Left kidney (tissue), 2 donors: Measurements from ENCODE around the gene LMNB1. TPM values are rescaled to one million over a fixed set of nuclear protein-coding genes. Genes with fewer than 3 reads are reported as not detected.

Experiments
- DNase-seq: peaks from one replicate; pipeline ENCODE4 v3.0.0-alpha.2; 2013
- polyA plus RNA-seq: library from polyadenylated mRNA; unstranded; fragments of 120-200 nt; gene quantifications from one replicate; pipeline ENCODE4 v1.2.1, GENCODE V29; 2013; ENCODE audit not compliant: insufficient read length

Gene LMNB1
- polyA plus RNA-seq, 1 donor: 165 TPM

GRCh38 chr5:126883564-126884245 is 106.8 kb downstream of the LMNB1 start:
- DNase-seq: no peak

- no peak for DNase-seq
Measured at GRCh38 chr5:126884269-126884819, 107.4 kb downstream of the LMNB1 start.

Other genes starting within 250 kb of the LMNB1 start
- 191 TPM for gene ALDH7A1, start 181.9 kb upstream of the LMNB1 start, polyA plus RNA-seq
- 87.9 TPM for gene PHAX, start 176.2 kb upstream of the LMNB1 start, polyA plus RNA-seq